Endothelial cell of hepatic sinusoid (primary cell): ENCODE measurements around the gene UVSSA.
"Not testable (repeated sequence)": the region's sequence is repeated elsewhere in the genome, so short reads cannot be mapped to it uniquely, and the experiment has no call there.

Experiments used
- in situ Hi-C: cut with HindIII; loops from 2 replicates; pipeline ENCODE4 v1.10.0; 2017; ENCODE audit warnings: low sequenced_read_pairs

The UVSSA gene

DNA sequence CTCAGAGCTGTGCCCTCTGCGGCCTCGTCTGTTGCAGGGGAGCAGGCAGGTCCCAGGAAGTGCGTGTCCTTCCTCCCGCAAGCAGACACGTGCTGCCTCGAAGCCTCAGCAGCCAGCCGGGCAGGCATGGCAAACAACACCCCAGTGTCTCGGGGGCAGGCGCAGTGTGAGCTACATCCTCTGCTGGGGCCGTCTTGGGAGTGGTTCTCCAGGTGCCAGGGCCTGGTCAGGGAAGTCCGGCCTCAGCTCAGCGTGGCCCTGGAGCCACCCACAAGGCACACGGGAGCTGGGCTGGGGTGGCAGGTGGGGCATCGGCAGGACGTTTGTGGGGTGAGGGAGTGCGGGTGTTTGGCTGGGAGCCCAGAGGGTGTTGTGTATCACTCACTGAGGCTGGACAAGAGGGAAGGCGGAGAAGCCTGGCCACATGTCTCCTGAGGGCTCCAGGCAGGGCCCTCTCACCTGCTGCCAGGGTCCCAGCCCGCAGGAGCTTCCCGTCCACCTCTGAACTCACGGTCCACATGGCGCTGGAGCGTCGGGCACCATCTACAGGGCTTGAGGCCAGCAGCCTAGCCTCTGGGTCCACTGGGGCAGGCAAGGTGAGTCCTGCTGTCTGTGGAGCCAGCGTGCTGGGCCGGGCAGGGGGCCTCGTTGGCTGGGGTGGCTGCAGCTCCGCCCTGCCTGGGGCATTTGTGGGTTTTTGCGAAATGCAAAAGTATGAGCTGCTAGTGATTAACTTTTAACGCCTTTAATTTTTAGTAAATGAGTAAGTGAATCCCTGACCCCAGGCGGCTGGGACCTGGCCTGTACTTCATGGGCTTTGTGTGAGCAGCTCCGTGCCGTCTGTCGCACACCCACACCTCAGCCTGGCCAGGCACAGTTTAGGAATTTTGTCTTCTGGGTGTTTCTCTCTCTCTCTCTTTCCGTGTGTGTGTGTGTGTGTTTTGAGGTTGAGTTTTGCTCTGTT is 17.3 kb upstream of the UVSSA start:
- in situ Hi-C loops, result loop anchor here (5.0 kb wide), 1 partner anchor 87 kb away; no protein-coding TSS in a partner anchor

DNA sequence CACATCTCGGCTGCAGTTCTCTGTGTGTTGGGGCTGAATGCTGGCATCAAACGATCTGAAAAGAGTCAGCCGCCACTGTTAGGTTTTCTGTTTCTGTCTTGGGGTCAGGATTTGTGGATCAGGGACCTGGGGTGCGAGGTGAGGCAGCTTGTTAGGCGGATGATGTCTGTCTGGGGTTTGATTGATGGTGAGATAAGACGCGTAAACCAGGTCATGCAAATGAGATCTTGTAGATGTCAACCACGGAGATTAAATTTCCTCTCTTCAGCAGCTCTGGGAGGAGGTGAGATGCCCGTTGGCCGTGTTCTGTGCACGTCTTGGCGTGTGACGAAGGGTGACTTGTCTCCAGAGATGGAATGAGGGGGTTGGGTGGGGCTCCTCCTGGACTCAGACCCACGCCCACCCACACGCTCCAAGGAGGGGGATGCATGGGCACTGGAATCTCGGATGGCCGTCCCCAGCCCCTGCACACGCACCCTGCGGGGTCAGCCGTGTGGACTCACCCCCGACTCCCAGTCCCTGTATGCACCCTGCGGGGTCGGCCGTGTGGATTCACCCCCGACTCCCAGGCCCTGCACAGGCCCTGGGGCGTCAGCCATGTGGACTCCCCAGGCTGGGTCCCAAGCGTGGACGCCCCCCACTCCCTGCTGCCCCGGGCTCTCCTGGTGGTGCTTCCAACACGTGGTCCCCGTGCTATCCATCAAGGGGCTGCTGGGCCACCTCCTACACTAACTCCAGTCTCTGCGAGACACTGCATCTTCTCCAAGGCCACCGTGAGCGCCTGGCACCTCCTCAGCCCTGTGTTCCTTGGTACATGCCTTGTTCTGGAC is 16.0 kb upstream of the UVSSA start:
- in situ Hi-C loops, result loop anchor here (5.0 kb wide), 1 partner anchor 89 kb away; no protein-coding TSS in a partner anchor

DNA sequence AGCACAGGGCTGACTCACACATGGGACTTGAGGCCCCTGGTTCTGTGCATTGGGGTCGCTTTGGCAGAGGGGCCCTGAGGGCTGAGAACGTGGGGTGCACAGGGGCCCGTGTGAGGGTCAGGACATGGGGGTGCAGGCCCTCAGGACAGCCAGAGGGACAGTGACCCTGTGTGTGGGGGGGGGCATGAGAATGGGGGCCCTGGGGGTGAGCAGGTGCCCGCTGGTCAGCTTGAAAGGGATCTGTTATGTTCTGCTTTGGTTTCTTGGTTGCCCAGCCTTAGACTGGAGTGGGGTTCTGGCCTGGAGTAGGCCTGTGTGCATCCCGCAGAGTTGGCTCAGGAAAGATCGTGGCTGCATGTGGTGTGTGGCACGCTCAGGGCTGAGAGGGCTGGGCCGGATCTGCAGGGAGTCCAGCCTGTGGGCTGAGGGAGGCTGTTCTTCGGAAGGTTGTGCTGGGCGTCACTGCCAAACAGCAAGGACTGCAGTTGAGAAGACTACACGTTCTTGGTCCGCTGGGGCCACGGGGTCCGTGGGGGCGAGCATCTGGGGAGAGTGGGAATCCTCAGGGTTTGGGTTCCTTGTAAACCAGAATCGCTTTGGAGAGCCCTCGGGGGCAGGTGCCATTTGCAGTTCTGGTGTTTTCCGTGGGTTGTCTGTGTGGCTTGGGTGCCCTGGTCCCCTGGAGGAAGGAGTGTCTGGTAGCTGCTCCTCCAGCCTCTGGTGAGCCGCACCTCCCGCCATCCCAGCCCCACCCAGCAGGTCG is 15.2 kb upstream of the UVSSA start:
- in situ Hi-C loops, result loop anchor here (5.0 kb wide), 1 partner anchor 89 kb away; no protein-coding TSS in a partner anchor

DNA sequence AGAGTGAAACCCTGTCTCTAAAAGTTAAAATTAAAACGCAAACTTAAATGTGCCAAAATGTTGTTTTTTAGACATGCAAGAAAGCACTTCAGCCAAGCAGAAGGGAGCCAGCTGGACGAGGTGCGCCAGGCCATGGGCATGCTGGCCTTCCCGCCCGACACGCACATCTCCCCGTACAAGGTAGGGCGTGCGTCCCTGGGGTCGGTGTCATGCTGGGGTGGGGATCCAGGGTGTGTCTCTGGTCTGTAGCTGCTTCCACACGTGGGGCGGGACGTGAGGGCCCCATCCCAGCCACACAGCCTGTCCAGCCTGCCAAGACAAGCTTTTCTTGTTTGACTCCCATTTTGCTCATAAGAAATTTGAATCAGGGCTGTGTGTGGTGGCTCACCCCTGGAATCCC is 14.3 kb upstream of the UVSSA start:
- in situ Hi-C loops, result loop anchor here (5.0 kb wide), 1 partner anchor 90 kb away; no protein-coding TSS in a partner anchor

DNA sequence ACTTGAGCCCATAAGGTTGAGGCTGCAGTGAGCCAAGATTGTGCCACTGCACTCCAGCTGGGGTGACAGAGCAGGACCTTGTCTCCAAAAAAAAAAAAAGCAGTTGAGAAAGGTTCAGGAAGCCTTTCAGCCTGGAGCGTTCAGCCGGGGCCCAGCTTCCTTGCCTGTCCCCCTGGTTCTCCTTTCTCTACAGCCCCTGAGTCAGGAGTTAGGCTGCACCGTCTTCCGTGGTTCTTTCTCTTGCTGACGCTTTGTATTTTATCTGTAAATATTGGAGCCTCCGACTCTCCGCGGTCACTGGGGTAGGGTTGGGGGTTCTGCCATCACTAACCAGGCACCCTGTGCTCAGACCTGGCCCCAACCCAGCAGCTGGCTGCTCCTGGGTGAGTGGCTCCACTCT is 13.8 kb upstream of the UVSSA start:
- in situ Hi-C loops, result loop anchor here (5.0 kb wide), 1 partner anchor 91 kb away; no protein-coding TSS in a partner anchor

DNA sequence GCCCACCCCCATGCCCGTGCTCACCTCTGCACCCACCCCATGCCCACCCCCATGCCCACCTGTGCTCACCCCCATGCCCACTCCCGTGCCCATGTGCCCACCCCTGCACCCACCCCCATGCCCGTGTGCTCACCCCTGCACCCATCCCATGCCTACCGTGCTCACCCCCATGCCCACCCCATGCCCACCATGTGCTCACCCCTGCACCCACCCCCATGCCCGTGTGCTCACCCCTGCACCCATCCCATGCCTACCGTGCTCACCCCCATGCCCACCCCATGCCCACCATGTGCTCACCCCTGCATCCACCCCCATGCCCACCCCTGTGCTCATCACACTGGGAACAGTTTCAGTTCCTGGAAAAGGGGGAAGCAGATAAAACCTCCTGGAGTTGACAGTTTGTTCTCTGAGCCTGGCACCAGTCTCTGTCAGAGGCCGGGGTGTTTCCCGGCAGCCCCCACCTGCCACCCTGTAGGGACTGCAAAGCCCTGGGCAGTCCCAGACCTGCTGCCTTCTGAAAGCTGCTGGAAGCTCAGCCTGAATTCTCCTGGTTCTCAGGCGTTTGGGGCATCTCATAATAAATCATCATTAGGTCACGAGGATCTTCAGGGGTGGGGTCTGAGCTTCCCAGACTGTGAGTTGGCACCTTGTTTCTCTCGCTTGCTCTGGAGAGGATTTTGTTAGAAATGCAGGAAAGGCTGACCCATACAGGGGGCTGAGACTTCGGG is 13.0 kb upstream of the UVSSA start:
- in situ Hi-C loops, result loop anchor here (5.0 kb wide), 1 partner anchor 92 kb away; no protein-coding TSS in a partner anchor

DNA sequence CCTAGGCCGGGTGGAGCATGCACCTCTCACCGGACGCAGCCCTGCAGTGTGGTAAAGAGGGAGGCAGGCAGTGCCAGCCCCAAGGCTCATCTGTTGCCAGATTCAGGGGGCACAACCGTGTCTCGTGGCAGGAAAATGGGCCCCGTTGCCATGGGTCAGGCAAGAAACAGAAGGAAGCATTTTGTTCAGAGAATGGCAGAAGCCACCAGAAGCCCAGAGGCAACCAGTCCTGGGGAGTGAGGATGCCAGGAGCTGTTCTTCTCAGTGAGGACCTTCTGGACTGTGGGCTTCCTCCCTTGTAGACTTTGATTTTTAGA is 12.5 kb upstream of the UVSSA start:
- in situ Hi-C loops, result loop anchor here (5.0 kb wide), 1 partner anchor 92 kb away; no protein-coding TSS in a partner anchor

DNA sequence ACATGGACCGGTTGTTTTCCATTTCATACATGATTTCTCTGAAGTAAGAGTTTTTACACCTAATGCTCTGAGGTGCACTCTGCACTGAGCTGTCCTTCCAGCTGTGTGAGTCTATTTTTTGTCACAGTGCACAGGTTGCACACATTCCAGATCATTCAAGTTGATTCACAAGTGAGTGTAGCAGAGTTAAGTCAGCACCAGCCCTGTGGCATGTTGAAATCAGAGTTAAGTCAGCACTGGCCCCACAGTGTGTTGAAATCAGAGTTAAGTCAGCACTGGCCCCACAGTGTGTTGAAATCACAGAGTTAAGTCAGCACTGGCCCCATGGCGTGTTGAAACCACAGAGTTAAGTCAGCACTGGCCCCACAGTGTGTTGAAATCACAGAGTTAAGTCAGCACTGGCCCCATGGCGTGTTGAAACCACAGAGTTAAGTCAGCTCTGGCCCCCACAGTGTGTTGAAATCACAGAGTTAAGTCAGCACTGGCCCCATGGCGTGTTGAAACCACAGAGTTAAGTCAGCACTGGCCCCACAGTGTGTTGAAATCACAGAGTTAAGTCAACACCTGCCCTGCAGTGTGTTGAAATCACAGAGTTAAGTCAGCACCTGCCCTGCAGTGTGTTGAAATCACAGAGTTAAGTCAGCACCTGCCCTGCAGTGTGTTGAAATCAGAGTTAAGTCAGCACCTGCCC is 11.7 kb upstream of the UVSSA start:
- in situ Hi-C loops, result not testable (repeated sequence)

DNA sequence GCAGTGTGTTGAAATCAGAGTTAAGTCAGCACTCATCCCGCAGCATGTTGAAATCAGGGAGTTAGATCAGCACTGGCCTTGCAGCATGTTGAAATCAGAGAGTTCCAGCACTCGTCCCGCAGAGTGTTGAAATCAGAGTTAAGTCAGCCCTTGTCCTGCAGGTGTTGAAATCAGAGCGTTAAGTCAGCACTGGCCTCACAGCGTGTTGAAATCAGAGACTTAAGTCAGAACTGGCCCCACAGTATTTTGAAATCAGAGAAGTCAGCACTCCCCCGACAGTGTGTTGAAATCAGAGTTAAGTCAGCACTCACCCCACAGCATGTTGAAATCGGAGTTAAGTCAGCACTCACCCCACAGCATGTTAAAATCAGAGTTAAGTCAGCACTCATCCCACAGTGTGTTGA is 10.9 kb upstream of the UVSSA start:
- in situ Hi-C loops, result no loop called here

DNA sequence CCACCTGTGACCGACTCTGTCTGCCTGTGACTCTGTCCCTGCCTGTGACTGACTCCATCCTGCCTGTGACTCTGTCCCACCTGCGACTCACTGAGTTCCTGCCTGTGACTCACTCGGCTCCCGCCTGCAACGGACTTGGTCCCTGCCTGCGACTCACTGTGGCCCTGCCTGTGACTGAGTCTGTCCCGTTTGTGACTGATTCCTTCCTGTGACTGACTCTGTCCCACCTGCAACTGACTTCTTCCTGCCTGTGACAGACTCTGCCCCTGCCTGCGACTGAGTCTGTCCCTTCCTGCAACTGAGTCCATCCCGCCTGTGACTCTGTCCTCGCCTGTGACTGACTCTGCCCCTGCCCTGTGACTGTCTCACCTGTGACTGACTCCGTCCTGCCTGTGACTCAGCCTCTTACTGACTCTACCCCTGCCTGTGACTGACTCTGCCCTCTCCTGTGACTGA is 9.6 kb upstream of the UVSSA start:
- in situ Hi-C loops, result no loop called here

DNA sequence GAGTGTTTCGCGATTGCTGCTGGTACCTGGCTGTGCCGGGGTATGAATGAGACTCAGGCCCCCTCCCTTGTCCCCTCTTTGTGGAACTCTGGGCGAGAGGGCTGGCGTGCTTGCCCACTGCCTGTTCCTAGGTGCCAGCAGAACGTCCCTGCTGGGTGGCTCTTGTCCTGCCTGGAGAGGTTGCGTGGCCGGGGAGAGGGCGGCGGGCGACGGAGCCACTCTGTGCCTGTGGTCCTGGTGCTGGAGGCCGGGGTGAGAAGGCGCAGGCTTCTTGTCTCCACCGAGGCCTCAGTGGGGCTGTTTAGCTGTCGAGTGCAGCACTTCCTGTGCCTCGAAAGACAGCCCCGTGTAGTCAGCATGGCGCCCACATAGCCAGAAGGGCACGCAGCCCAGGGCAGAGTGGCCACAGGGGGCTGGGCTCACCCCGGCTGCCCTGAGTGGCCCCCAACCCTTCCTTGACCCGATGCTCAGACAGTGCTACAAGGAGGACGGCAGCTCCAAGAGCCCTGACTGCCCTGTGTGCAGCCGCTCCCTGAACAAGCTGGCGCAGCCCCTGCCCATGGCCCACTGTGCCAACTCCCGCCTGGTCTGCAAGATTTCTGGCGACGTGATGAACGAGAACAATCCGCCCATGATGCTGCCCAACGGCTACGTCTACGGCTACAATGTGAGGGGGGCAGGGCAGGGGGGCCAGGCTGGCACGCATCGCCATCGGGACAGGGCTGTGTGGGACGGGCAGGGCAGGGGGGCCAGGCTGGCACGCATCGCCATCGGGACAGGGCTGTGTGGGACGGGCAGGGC is 8.9 kb upstream of the UVSSA start:
- in situ Hi-C loops, result no loop called here

DNA sequence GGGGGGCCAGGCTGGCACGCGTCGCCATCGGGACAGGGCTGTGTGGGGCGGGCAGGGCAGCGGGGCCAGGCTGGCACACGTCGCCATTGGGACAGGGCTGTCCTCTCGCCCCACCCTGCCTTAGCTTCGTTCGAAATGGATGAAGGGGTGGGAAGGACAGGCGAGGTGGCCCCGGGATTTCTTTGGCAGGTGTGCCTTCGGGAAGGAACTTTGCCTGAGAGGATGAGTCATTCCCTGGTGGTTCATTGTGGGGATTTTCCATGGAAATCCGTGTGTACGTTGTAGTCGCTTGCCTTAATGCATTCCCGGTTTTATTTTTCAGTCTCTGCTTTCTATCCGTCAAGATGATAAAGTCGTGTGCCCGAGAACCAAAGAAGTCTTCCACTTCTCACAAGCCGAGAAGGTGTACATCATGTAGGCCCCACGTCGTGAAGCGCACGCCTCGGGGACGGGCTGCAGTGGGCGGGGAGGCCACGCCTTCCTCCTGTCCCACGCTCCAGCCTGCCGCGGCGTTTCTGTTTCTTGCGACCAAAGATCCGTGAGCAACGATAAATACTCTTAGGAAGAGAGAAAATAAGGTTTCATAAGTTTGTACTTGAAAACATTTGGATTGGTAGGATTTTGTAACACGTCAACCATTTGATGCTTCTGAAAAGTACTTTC is 8.1 kb upstream of the UVSSA start:
- in situ Hi-C loops, result no loop called here

DNA sequence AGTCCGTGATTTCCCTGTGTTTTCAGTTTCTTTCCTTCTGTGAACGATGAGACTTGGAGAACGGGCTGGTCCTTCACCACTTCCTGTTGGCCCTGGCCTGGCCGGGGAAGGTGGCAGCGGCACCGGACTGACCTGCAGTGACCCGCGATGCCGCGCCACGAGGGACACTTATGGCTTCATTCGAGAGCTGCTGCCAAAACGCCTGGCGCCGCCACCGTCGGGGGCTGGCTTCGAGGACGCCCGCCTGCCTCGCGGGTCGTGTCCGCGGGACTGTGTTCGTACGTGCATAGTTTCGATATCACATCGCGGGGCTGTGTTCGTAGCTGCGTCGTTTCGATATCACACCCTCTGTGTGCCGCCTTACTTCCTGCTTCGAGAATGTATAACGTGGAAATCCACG is 7.5 kb upstream of the UVSSA start:
- in situ Hi-C loops, result no loop called here

DNA sequence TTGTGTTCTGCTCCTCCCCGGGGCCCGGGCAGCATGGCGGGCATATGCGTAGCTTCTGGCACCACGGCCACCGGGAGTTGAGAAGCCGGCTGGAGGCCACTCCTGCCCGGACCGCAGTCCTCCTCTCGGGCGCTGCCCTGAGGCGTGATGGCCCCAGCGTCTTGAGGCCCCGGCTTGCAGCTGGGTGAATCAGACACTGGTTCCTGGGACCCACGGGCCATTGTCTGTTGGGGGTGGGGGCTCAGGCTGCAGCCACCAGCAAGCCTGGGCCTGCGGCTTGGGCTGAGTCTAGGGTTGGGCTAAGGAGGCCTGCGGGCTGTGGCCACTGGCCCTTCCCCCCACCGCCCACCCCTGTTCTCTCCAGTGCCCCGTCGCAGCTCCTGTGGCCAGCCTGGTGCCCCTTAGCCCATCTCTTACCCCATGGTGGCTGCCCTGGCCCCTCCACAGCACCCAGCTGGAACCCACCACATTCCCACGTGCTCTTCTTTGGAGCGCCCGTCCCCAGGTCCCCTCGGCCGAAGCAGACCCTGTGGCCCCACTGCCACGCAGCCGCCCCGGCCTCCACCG is 6.7 kb upstream of the UVSSA start:
- in situ Hi-C loops, result loop anchor here (10.0 kb wide), 2 partner anchors 305 to 365 kb away; partner anchors contain the start of gene DGKQ

DNA sequence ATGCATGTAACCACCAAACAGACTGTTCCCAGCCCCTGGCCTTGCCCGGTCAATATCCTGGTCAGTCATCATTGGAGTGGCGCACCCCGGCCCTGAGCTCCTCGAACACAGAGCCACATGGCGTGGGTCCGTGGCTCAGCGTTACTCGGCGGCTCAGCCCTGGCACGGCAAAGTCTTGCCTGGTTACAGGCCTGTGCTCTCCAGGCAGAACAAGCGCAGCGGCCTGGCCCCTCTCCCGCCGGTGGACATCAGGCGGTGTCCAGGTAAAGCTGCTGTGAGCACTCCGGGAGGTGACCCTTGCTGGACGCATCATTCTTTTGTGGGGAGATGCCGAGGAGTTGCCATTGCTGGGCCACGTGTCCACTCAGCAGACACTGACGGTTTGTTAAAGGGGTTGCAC is 6.1 kb upstream of the UVSSA start:
- in situ Hi-C loops, result loop anchor here (10.0 kb wide), 2 partner anchors 304 to 366 kb away; partner anchors contain the start of gene DGKQ

DNA sequence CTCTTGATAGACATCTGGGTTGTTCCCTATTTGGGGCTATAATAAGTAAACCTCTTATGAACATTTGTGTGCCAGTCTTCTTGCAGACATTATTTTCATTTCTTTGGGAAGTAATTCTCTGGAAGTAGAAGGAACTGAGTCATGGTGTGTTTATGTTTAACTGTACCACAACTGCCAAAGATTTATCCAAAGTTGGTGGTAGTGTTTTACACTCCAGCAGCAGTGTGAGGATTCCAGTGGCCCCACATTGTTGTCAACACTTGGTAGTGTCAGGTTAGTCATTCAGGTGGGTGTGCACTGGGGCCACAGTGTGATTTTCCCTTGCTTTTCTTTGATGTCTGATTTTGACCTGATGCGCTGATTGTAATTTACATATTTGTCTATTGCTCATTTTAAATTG is 5.0 kb upstream of the UVSSA start:
- in situ Hi-C loops, result loop anchor here (10.0 kb wide), 2 partner anchors 303 to 367 kb away; partner anchors contain the start of gene DGKQ

DNA sequence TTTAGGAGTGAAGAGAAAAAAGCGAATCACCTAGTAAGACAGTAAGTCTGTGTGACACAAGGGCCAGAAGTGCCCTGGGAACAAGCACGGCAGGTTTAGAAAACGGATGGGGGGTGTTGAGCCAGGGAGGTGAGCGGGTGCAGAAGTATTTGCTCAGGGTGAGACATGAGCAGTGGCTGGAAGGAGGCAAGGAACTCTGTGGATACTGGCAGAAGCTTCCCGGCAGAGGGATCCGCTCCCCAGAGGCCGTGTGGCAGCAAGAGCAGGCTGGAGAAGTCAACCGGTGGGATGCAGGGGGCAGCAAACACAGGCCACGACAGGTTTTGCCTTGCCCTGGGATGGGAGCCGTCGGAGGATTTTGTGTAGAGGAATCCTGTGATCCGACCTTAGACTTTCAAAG is 2.3 kb upstream of the UVSSA start:
- in situ Hi-C loops, result loop anchor here (10.0 kb wide), 2 partner anchors 300 to 370 kb away; partner anchors contain the start of gene DGKQ
